MCF 10A (cell line): Measurements from ENCODE around the gene SLC52A1. TPM values are rescaled to one million over a fixed set of nuclear protein-coding genes. Genes with fewer than 3 reads are reported as not detected.

Source experiments
- BruUV-seq: library from RNA; stranded (reverse); fragments of 400-500 nt; replicated peaks from 2 replicates; lab custom pipeline; 2021; lab: Mats Ljungman, UMichigan
- CTCF ChIA-PET: fragments of 300-600 bp; sonication (Branson Sonifier 250); formaldehyde crosslinking; extraction: SDS; loops from one replicate; lab custom pipeline; 2021; ENCODE audit warnings: antibody characterized with exemption, inconsistent platforms; lab: Yijun Ruan, JAX
- POLR2A ChIA-PET: fragments of 300-600, 350-650 bp; sonication (Branson Sonifier 250); formaldehyde crosslinking; extraction: SDS; loops from one replicate; lab custom pipeline; 2020; ENCODE audit warnings: antibody characterized with exemption, inconsistent platforms; lab: Yijun Ruan, JAX
- DNase-seq: peaks from one replicate; pipeline ENCODE4 v3.0.0-alpha.2; 2018; ENCODE audit not compliant: unreplicated experiment
- H3K27ac Mint-ChIP-seq: one replicate; pipeline ENCODE4 v1.8.0; 2022; ENCODE audit warnings: mild to moderate bottlenecking, low read depth, mixed read lengths; ENCODE audit not compliant: unreplicated experiment
- H3K27me3 Mint-ChIP-seq: one replicate; pipeline ENCODE4 v1.8.0; 2022; ENCODE audit warnings: mixed read lengths; ENCODE audit not compliant: insufficient read depth, unreplicated experiment
- H3K36me3 Mint-ChIP-seq: one replicate; pipeline ENCODE4 v1.8.0; 2022; ENCODE audit warnings: mild to moderate bottlenecking, moderate library complexity, mixed read lengths; ENCODE audit not compliant: insufficient read depth, unreplicated experiment
- H3K4me1 Mint-ChIP-seq: one replicate; pipeline ENCODE4 v1.8.0; 2022; ENCODE audit warnings: mixed read lengths; ENCODE audit not compliant: insufficient read depth, unreplicated experiment
- H3K4me3 Mint-ChIP-seq: one replicate; pipeline ENCODE4 v1.8.0; 2022; ENCODE audit warnings: mild to moderate bottlenecking, moderate library complexity, mixed read lengths; ENCODE audit not compliant: unreplicated experiment
- H3K9me3 Mint-ChIP-seq: one replicate; pipeline ENCODE4 v1.8.0; 2022; ENCODE audit warnings: mixed read lengths; ENCODE audit not compliant: unreplicated experiment
- intact Hi-C: fragments of 100-400 bp; cut with micrococcal nuclease; formaldehyde crosslinking; loops from 2 replicates; pipeline ENCODE4 v1.14.1; 2022
- total RNA-seq: library from RNA; stranded (reverse); gene quantifications from 2 replicates; pipeline ENCODE4 v1.2.3, GENCODE V29; 2022
- TF ChIP-seq, protein P1 (sequence below): fragments of 200-600 bp; IDR thresholded peaks from one replicate; pipeline ENCODE4 v1.8.0; 2022; ENCODE audit warnings: antibody characterized with exemption, mild to moderate bottlenecking; ENCODE audit not compliant: unreplicated experiment

SLC52A1 gene
- total RNA-seq, 1 experiment from 2014 or later = not detected

DNA sequence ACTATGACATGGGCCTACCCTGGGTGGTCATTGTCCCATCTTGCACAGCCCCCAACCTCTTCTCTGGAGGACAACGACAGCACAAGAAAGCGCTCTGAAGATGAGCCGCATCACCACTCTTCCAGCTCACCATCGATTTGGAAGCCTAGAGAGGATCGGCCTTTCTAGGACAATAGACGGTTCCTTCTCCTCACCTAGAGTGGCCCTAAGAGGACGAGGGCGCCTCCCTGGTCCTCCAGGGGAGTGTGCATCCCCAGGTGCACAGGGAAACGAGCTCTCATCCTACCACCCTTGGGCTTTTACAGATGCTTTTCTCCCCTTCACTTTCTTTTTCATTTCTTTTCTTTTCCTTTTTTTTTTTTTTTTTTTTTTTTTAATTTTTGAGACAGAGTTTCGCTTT lies 20.3 kb upstream of the SLC52A1 start:
- Mint-ChIP-seq H3K27me3 (peaks cover 11% of the 10 kb centered on the region), H3K27ac (no peak overlapping the region), H3K36me3 (no peaks in the 10 kb centered on the region), H3K4me3 (no peak overlapping the region), H3K9me3 (no peaks in the 10 kb centered on the region), H3K4me1 (peaks cover 6% of the 10 kb centered on the region)
- TF ChIP-seq, protein P1, sequence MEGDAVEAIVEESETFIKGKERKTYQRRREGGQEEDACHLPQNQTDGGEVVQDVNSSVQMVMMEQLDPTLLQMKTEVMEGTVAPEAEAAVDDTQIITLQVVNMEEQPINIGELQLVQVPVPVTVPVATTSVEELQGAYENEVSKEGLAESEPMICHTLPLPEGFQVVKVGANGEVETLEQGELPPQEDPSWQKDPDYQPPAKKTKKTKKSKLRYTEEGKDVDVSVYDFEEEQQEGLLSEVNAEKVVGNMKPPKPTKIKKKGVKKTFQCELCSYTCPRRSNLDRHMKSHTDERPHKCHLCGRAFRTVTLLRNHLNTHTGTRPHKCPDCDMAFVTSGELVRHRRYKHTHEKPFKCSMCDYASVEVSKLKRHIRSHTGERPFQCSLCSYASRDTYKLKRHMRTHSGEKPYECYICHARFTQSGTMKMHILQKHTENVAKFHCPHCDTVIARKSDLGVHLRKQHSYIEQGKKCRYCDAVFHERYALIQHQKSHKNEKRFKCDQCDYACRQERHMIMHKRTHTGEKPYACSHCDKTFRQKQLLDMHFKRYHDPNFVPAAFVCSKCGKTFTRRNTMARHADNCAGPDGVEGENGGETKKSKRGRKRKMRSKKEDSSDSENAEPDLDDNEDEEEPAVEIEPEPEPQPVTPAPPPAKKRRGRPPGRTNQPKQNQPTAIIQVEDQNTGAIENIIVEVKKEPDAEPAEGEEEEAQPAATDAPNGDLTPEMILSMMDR = no peak
- DNase-seq = no peak
- BruUV-seq = no TSS peak
- CTCF ChIA-PET = interaction anchor here (0.6 kb wide), 1 partner anchor 37 kb away, joined by 5 read pairs; no protein-coding TSS in a partner anchor
- intact Hi-C loops = no loop called here
- POLR2A ChIA-PET = interaction anchor here (0.5 kb wide), 1 partner anchor 52 kb away, joined by 4 read pairs; no protein-coding TSS in a partner anchor

DNA sequence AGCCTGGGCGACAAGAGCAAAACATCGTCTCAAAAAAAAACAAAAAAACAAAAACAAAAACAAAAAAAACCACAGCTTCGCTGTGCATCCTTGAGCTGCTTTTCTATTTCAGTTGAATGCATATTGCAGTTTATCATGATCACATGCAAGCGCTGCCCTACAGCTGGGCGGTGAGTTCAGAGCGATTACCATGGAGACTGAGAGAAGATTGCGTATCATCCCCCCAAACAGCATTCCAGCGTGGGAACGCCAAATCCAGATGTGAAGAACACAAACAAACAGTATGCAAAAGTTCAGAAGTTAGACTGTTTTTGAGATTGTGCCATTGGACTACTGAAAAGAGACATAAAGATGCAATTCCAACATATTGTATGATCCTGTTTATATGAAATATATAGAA lies 15.1 kb upstream of the SLC52A1 start:
- TF ChIP-seq, protein P1 = no peak
- CTCF ChIA-PET = no interaction called here
- H3K27me3 Mint-ChIP-seq = no peaks in the 10 kb centered on the region

DNA sequence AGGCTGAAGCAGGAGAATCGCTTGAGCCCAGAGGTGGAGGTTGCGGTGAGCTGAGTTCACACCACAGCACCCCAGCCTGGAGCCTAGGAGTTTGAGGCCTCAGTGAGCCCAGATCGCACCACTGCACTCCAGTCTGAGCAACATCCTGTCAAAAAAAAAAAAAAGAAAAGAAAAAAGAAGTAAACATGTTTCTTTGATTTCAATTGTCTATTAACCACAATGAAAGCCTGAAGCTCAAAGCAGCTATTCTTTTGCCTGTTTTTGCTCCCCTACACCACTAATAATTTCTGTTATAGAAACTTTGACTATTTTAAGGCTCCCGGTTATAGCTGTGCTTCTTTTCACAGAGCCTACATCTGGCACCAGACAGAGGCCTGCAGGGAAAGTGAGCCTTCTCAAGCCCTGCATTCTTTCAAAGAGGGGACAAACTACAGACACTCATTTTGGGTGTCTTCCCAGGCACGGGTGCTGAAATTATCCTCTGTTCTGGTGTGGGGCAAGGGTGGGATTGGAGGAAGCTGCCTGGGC lies 14.2 kb upstream of the SLC52A1 start:
- Mint-ChIP-seq H3K27ac (no peak overlapping the region), H3K9me3 (no peaks in the 10 kb centered on the region), H3K4me3 (no peak overlapping the region), H3K27me3 (no peaks in the 10 kb centered on the region), H3K36me3 (no peaks in the 10 kb centered on the region), H3K4me1 (no peaks in the 10 kb centered on the region)
- DNase-seq = no peak
- TF ChIP-seq, protein P1 = no peak
- POLR2A ChIA-PET = no interaction called here
- no TSS peak for BruUV-seq
- intact Hi-C loops = no loop called here
- CTCF ChIA-PET = interaction anchor here (0.6 kb wide), 1 partner anchor 141 kb away, joined by 3 read pairs; no protein-coding TSS in a partner anchor

More for the DNA sequence above, 15.1 kb upstream of the SLC52A1 start:
- Mint-ChIP-seq H3K36me3 (no peaks in the 10 kb centered on the region), H3K9me3 (no peaks in the 10 kb centered on the region), H3K4me1 (no peaks in the 10 kb centered on the region), H3K27ac (no peak overlapping the region), H3K4me3 (no peak overlapping the region)
- POLR2A ChIA-PET = no interaction called here
- no peak for DNase-seq
- no TSS peak for BruUV-seq
- intact Hi-C loops = no loop called here

DNA sequence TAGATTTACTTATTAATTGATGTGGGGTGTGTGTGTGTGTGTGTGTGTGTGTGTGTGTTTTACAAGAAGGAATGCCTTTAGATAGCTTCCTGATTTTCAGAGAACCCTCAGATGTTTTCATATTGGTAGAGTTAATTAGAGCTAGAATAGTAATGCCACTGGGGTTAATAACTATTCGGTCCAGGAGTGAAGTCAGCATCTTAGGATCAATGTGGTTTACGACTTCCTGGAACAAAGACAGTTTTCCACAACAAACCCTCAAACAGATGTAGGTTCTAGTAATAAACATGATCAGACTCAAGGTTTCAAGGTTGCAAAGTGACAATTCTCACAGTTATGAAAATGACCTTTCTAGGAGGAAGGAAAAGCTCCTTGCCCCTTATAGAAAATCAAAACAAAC lies 12.2 kb upstream of the SLC52A1 start:
- no peaks in the 10 kb centered on the region for H3K4me1 Mint-ChIP-seq
- no peaks in the 10 kb centered on the region for H3K27me3 Mint-ChIP-seq
- no peak overlapping the region for H3K4me3 Mint-ChIP-seq
- no TSS peak for BruUV-seq
- POLR2A ChIA-PET = interaction anchor here (1.2 to 1.5 kb wide), 2 partner anchors 12 to 99 kb away, joined by 3 read pairs; partner anchors contain the start of genes PFN1 and SLC52A1
- no peaks in the 10 kb centered on the region for H3K36me3 Mint-ChIP-seq
- no peaks in the 10 kb centered on the region for H3K9me3 Mint-ChIP-seq
- TF ChIP-seq, protein P1 = no peak
- intact Hi-C loops = no loop called here
- no peak overlapping the region for H3K27ac Mint-ChIP-seq
- no peak for DNase-seq
- CTCF ChIA-PET = interaction anchor here (1.4 kb wide), 1 partner anchor 67 kb away, joined by 4 read pairs; no protein-coding TSS in a partner anchor
